HK-2 (cell line): Measurements from ENCODE around the gene PRR9.
"Not testable (repeated sequence)": the region's sequence is repeated elsewhere in the genome, so short reads cannot be mapped to it uniquely, and the experiment has no call there.

Experiments
- DNase-seq: peaks from one replicate; pipeline ENCODE4 v3.0.0-alpha.2; 2018; ENCODE audit not compliant: unreplicated experiment

Gene PRR9

GRCh38 chr1:153217212-153217611 lies at the start of gene PRR9:
TSS of gene PRR9 (plus strand) at chr1:153217584. CDS start at chr1:153218145, 561 bp downstream.
- no peak for DNase-seq

GRCh38 chr1:153168686-153169085 lies 48.7 kb upstream of the PRR9 start:
- no peak for DNase-seq

GRCh38 chr1:153174624-153175023 lies 42.8 kb upstream of the PRR9 start:
- no peak for DNase-seq

- no peak for DNase-seq
These were observed 38.5 kb upstream of the PRR9 start for GRCh38 chr1:153178922-153179321.

- DNase-seq = no peak
These were observed 36.8 kb upstream of the PRR9 start for GRCh38 chr1:153180556-153180955.

- not testable (repeated sequence) for DNase-seq
These were observed 29.1 kb upstream of the PRR9 start for GRCh38 chr1:153188301-153188700.

GRCh38 chr1:153190373-153190772 lies 27.0 kb upstream of the PRR9 start:
- DNase-seq = no peak

GRCh38 chr1:153192697-153193096 lies 24.7 kb upstream of the PRR9 start:
- DNase-seq = no peak

- no peak for DNase-seq
These were observed 22.9 kb upstream of the PRR9 start for GRCh38 chr1:153194331-153195050.

GRCh38 chr1:153195216-153195615 lies 22.2 kb upstream of the PRR9 start:
- no peak for DNase-seq

- DNase-seq = no peak
These were observed 15.4 kb upstream of the PRR9 start for GRCh38 chr1:153202006-153202405.

- no peak for DNase-seq
These were observed 14.3 kb upstream of the PRR9 start, which contains the start of gene LELP1 for GRCh38 chr1:153203130-153203529. TSS of gene LELP1 (plus strand) at chr1:153203430. CDS start at chr1:153204708, 1,278 bp downstream.

GRCh38 chr1:153206631-153207030 lies 10.8 kb upstream of the PRR9 start:
- DNase-seq = no peak

GRCh38 chr1:153210206-153210605 lies 7.2 kb upstream of the PRR9 start:
- DNase-seq = no peak

- DNase-seq = no peak
These were observed 5.2 kb upstream of the PRR9 start for GRCh38 chr1:153212201-153212600.

GRCh38 chr1:153213519-153213918 lies 3.9 kb upstream of the PRR9 start:
- no peak for DNase-seq

GRCh38 chr1:153217744-153218416 lies 496 bp downstream of the PRR9 start:
- DNase-seq = no peak

- no peak for DNase-seq
These were observed 3.4 kb downstream of the PRR9 start for GRCh38 chr1:153220606-153221303.

GRCh38 chr1:153223040-153223891 lies 5.9 kb downstream of the PRR9 start:
- peak; percentile 49 for DNase-seq

GRCh38 chr1:153227810-153228209 lies 10.4 kb downstream of the PRR9 start:
- DNase-seq = no peak

- DNase-seq = no peak
These were observed 11.1 kb downstream of the PRR9 start for GRCh38 chr1:153228491-153228890.
